BJ (cell line): ENCODE measurements around the gene DNAJC8. TPM values are rescaled to one million over a fixed set of nuclear protein-coding genes. Genes with fewer than 3 reads are reported as not detected.

ENCODE experiments used
- CTCF ChIA-PET: fragments of 350-600 bp; formaldehyde crosslinking; extraction: SDS; loops from one replicate; lab custom pipeline; 2021; ENCODE audit warnings: antibody characterized with exemption, inconsistent platforms; lab: Yijun Ruan, JAX
- POLR2A ChIA-PET: fragments of 300-600 bp; sonication (Branson Sonifier 250); formaldehyde crosslinking; extraction: SDS; loops from one replicate; lab custom pipeline; 2021; ENCODE audit warnings: antibody characterized with exemption; lab: Charles Lee
- DNase-seq: peaks from one replicate; pipeline ENCODE4 v3.0.0-alpha.2; 2011; ENCODE audit warnings: low read depth
- H3K27me3 ChIP-seq: 2 replicates; pipeline ENCODE4 v1.6.0; 2011; ENCODE audit warnings: low read length; ENCODE audit not compliant: control insufficient read depth, insufficient read depth
- H3K36me3 ChIP-seq: 2 replicates; pipeline ENCODE4 v1.5.1; 2011; ENCODE audit warnings: low read length; ENCODE audit not compliant: control insufficient read depth, insufficient read depth
- H3K4me3 ChIP-seq: 2 replicates; pipeline ENCODE4 v1.5.1; 2011; ENCODE audit warnings: low read depth, mild to moderate bottlenecking, control low read depth, low read length
- polyA plus RNA-seq: library from polyadenylated mRNA; depleted of rRNA; stranded (reverse); fragments of >200 nt; gene quantifications from 2 replicates; pipeline ENCODE4 v1.2.3, GENCODE V29; 2011
- TF ChIP-seq, protein P1 (sequence below): IDR thresholded peaks from 2 replicates; pipeline ENCODE4 v1.5.1; 2011; ENCODE audit warnings: low read depth, mild to moderate bottlenecking, control low read depth, inconsistent platforms, low read length, moderate library complexity; ENCODE audit not compliant: insufficient read depth

The DNAJC8 gene
- polyA plus RNA-seq, 1 experiment = 49.1 TPM

DNA sequence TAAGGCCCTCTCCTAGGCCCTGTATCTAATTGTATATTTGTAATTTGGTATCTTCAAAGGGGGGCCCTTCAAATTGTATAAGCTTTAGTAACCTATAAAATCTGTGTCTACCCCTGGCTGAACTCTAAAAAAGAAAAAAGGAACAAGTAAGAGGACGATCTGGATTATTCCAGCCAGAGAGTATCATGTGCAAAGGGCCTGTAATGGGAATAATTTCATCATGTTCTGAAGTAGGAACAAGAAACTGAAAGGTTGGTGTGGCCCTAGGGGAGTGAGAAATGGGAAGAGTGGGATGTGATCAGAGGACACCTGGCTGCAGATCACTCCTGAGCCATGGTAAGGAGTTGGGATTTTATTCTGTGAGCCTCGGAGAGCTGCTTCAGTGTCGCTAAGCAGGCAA lies 71.1 kb downstream of the DNAJC8 start:
- DNase-seq = no peak
- TF ChIP-seq, protein P1, sequence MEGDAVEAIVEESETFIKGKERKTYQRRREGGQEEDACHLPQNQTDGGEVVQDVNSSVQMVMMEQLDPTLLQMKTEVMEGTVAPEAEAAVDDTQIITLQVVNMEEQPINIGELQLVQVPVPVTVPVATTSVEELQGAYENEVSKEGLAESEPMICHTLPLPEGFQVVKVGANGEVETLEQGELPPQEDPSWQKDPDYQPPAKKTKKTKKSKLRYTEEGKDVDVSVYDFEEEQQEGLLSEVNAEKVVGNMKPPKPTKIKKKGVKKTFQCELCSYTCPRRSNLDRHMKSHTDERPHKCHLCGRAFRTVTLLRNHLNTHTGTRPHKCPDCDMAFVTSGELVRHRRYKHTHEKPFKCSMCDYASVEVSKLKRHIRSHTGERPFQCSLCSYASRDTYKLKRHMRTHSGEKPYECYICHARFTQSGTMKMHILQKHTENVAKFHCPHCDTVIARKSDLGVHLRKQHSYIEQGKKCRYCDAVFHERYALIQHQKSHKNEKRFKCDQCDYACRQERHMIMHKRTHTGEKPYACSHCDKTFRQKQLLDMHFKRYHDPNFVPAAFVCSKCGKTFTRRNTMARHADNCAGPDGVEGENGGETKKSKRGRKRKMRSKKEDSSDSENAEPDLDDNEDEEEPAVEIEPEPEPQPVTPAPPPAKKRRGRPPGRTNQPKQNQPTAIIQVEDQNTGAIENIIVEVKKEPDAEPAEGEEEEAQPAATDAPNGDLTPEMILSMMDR = no peak
- H3K36me3 ChIP-seq = no peaks in the 10 kb centered on the region
- H3K4me3 ChIP-seq = no peak overlapping the region
- ChIA-PET CTCF (interaction anchor here (0.6 to 1.1 kb wide), 2 partner anchors 11 to 47 kb away, joined by 3 to 6 read pairs; no protein-coding TSS in a partner anchor), POLR2A (no interaction called here)
- no peaks in the 10 kb centered on the region for H3K27me3 ChIP-seq

DNA sequence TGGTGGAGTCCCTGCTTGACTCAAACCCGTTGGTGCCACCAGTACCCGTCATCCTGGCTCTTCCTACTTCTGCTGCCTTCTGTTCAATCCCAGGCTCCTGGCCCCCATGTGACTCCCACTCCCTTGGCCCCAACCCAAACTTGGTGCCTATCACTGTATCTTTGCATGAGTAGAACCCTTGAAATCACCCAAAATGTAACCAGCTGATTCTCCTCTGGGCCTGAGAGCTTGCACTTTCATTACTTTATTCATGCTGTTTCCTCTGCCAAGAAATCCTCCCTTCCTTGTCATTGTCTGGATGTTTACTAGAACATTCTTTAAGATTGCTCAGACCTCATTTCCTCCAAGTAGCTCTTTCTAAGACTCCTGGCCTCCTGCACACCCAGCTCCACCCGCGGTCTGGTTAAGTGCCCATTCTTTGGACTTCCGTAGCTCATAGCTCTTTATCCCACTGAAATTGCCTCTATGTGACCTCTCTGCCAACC lies 72.0 kb downstream of the DNAJC8 start:
- Histone ChIP-seq H3K36me3 (no peaks in the 10 kb centered on the region), H3K27me3 (no peaks in the 10 kb centered on the region), H3K4me3 (no peak overlapping the region)
- DNase-seq = no peak
- TF ChIP-seq, protein P1 = no peak
- ChIA-PET CTCF (interaction anchor here (0.9 kb wide), 1 partner anchor 303 kb away, joined by 3 read pairs; no protein-coding TSS in a partner anchor), POLR2A (interaction anchor here (0.6 kb wide), 2 partner anchors 11 to 54 kb away, joined by 4 read pairs; no protein-coding TSS in a partner anchor)

DNA sequence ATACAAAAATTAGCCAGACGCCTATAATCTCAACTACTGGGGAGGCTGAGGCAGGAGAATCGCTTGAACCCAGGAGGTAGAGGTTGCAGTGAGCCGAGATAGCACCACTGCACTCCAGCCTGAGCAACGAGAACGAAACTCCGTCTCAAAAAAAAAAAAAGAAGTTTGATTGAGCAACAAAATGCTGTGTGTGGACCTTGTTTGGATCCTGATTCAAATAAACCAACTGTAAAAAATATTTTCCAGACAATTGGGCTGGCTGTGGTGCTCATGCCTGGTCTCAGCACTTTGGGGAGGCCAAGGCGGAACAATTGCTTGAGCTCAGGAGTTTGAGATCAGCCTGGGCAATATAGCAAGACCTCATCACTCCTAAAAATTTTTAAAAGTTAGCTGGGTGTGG lies 73.1 kb downstream of the DNAJC8 start:
- no peak for DNase-seq
- TF ChIP-seq, protein P1 = no peak
- no peak overlapping the region for H3K4me3 ChIP-seq
- CTCF ChIA-PET = interaction anchor here (0.9 kb wide), 1 partner anchor 302 kb away, joined by 3 read pairs; no protein-coding TSS in a partner anchor
- no peaks in the 10 kb centered on the region for H3K36me3 ChIP-seq
- no peaks in the 10 kb centered on the region for H3K27me3 ChIP-seq
- POLR2A ChIA-PET = no interaction called here

DNA sequence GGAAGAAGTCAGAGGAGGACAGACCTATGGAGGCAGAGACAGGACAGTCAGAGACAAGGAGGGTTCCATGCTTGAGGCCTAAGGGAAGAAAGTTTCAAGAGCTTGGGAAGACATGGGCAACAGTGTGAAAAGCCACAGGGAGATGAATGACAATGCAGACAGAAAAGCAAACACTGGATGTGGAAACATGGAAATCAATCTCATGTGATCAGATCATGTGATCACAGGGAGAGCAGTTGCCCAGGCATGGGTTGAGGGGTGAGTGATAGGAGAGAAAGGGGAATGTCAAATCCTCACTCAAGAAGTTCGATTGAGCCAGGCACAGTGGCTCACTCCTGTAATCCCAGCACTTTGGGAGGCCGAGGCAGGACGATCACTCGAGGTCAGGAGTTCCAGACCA lies 73.6 kb downstream of the DNAJC8 start:
- no peaks in the 10 kb centered on the region for H3K36me3 ChIP-seq
- no peaks in the 10 kb centered on the region for H3K27me3 ChIP-seq
- CTCF ChIA-PET = no interaction called here
- TF ChIP-seq, protein P1 = no peak
- no peak for DNase-seq
- no peak overlapping the region for H3K4me3 ChIP-seq
- POLR2A ChIA-PET = no interaction called here

DNA sequence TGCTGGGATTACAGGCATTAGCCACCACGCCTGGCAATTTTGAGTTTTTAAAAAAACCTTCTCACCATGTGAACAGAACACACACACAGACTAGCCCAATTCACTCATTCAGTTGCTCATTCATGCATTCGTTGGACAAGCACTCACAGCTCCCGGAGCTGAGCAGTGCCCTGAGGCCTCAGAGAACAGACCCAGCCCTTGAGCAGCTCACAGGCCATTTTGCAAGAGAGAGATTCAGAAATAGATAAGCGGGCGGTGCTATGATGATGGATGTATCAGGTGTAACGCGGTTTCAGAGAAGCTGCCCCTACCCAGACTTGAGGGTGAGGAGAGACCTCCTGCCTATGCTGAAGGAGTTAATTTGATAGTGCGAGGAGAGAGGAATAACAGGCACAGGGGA lies 74.9 kb downstream of the DNAJC8 start:
- POLR2A ChIA-PET = no interaction called here

More for the DNA sequence above, 74.9 kb downstream of the DNAJC8 start:
- Histone ChIP-seq H3K4me3 (no peak overlapping the region), H3K27me3 (no peaks in the 10 kb centered on the region), H3K36me3 (no peaks in the 10 kb centered on the region)
- no peak for DNase-seq
- CTCF ChIA-PET = no interaction called here
- TF ChIP-seq, protein P1 = no peak
